Endodermal cell (in vitro differentiated cells): ENCODE results near the gene MUC12. TPM values are rescaled to one million over a fixed set of nuclear protein-coding genes. Genes with fewer than 3 reads are reported as not detected.
A peak's percentile ranks its signal among the peaks of the same experiment; 100 is the strongest.

Source experiments
- DNase-seq: peaks from one replicate; pipeline ENCODE4 v3.0.0-alpha.2; 2017
- H3K27ac ChIP-seq: 2 replicates; pipeline ENCODE4 v1.5.1; 2013; ENCODE audit warnings: mild to moderate bottlenecking, low read depth, low read length, moderate library complexity
- H3K27me3 ChIP-seq: 2 replicates; pipeline ENCODE4 v1.6.1; 2013; ENCODE audit warnings: mild to moderate bottlenecking, low read length, moderate library complexity; ENCODE audit not compliant: insufficient read depth, control insufficient read depth, poor library complexity, severe bottlenecking
- H3K36me3 ChIP-seq: 2 replicates; pipeline ENCODE4 v1.7.0; 2013; ENCODE audit warnings: mild to moderate bottlenecking, low read length, moderate library complexity; ENCODE audit not compliant: control insufficient read depth, insufficient read depth
- H3K4me1 ChIP-seq: one replicate; pipeline ENCODE4 v1.7.0; 2013; ENCODE audit warnings: low read length; ENCODE audit not compliant: control insufficient read depth, insufficient read depth
- H3K4me3 ChIP-seq: 2 replicates; pipeline ENCODE4 v1.5.1; 2013; ENCODE audit warnings: mild to moderate bottlenecking, low read length, moderate library complexity
- H3K9ac ChIP-seq: 2 replicates; pipeline ENCODE4 v1.6.1; 2013; ENCODE audit warnings: mild to moderate bottlenecking, low read length, moderate library complexity; ENCODE audit not compliant: poor library complexity, severe bottlenecking; ENCODE audit errors: extremely low read depth
- H3K9me3 ChIP-seq: 2 replicates; pipeline ENCODE4 v1.6.1; 2013; ENCODE audit warnings: mild to moderate bottlenecking, low read length, moderate library complexity; ENCODE audit not compliant: control insufficient read depth
- H3K27ac Mint-ChIP-seq: 2 replicates; pipeline ENCODE4 v1.8.0; 2020; ENCODE audit warnings: mixed read lengths
- H3K27me3 Mint-ChIP-seq: 2 replicates; pipeline ENCODE4 v1.8.0; 2021; ENCODE audit warnings: mild to moderate bottlenecking, mixed read lengths; ENCODE audit not compliant: insufficient read depth
- H3K36me3 Mint-ChIP-seq: 2 replicates; pipeline ENCODE4 v1.8.0; 2020; ENCODE audit warnings: low read depth, mixed read lengths
- H3K4me1 Mint-ChIP-seq: 2 replicates; pipeline ENCODE4 v1.8.0; 2020; ENCODE audit warnings: mixed read lengths
- H3K4me3 Mint-ChIP-seq: 2 replicates; pipeline ENCODE4 v1.8.0; 2020; ENCODE audit warnings: mild to moderate bottlenecking, moderate library complexity, mixed read lengths
- H3K9me3 Mint-ChIP-seq: 2 replicates; pipeline ENCODE4 v1.8.0; 2020; ENCODE audit warnings: mild to moderate bottlenecking, mixed read lengths
- WGBS, 2 experiments: methylation state at CpG; one replicate each; pipeline versions ENCODE4 v1.1.5 to v1.1.7; 2013; ENCODE audit warnings: missing lambda C conversion rate in 2 of 2, mixed read lengths in 1 of 2; ENCODE audit not compliant: insufficient coverage in 1 of 2, insufficient read length in 1 of 2; 5-methylcytosine and 5-hydroxymethylcytosine counted together
- total RNA-seq, 2 donors: library from RNA; stranded (reverse); fragmentation: NEBNext Ultra II Directional in 1 of 2; extraction: Animal tissue kit (Norgen Biotek cat#: 25700) in 1 of 2; gene quantifications; 2 replicates in 1 of 2; 3 replicates in 1 of 2; pipeline ENCODE4 v1.2.1, GENCODE V29; 2021
- TF ChIP-seq, protein P1 (sequence below): fragments of 200-600 bp; sonication (generic); conservative IDR thresholded peaks from 2 replicates; pipeline ENCODE4 v1.5.0; 2021; ENCODE audit warnings: antibody characterized with exemption, mild to moderate bottlenecking

Gene MUC12
- total RNA-seq, 2 donors from 2014 or later = 2.9 to 3.3 TPM

DNA sequence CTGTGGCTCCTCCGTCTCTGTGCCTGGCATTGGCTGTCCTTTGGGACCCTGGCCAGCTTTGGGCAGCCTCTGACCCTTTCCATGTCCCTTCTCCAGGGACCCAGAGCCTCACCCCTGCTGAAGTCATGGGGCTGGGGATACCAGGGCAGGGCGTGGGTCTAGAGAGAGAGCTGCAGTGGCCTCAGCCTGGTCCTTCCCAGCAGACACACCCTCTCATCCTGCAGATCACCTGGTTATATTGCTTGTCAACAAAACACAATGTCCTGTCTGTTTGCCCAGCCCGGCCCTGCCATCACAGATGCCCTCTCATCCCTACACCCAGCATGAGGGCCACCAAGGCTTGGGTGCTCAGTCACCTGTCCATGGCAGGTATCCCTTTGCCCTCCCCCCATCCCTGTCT is 52.3 kb downstream of the MUC12 start:
- no peaks in the 10 kb centered on the region for H3K9me3 ChIP-seq
- H3K36me3 ChIP-seq = no peaks in the 10 kb centered on the region
- H3K27ac ChIP-seq = no peak overlapping the region
- Mint-ChIP-seq H3K9me3 (no peaks in the 10 kb centered on the region), H3K4me1 (no peaks in the 10 kb centered on the region), H3K36me3 (no peaks in the 10 kb centered on the region), H3K27me3 (peaks cover 11% of the 10 kb centered on the region), H3K4me3 (no peak overlapping the region), H3K27ac (no peak overlapping the region)
- H3K4me1 ChIP-seq = no peaks in the 10 kb centered on the region
- DNase-seq = no peak
- H3K9ac ChIP-seq = no peak overlapping the region
- WGBS, 2 experiments = 80 to 85% methylated on average over 1 to 3 of the region's 3 CpGs
- H3K4me3 ChIP-seq = no peak overlapping the region
- TF ChIP-seq, protein P1, sequence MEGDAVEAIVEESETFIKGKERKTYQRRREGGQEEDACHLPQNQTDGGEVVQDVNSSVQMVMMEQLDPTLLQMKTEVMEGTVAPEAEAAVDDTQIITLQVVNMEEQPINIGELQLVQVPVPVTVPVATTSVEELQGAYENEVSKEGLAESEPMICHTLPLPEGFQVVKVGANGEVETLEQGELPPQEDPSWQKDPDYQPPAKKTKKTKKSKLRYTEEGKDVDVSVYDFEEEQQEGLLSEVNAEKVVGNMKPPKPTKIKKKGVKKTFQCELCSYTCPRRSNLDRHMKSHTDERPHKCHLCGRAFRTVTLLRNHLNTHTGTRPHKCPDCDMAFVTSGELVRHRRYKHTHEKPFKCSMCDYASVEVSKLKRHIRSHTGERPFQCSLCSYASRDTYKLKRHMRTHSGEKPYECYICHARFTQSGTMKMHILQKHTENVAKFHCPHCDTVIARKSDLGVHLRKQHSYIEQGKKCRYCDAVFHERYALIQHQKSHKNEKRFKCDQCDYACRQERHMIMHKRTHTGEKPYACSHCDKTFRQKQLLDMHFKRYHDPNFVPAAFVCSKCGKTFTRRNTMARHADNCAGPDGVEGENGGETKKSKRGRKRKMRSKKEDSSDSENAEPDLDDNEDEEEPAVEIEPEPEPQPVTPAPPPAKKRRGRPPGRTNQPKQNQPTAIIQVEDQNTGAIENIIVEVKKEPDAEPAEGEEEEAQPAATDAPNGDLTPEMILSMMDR = no peak
- H3K27me3 ChIP-seq = no peaks in the 10 kb centered on the region

DNA sequence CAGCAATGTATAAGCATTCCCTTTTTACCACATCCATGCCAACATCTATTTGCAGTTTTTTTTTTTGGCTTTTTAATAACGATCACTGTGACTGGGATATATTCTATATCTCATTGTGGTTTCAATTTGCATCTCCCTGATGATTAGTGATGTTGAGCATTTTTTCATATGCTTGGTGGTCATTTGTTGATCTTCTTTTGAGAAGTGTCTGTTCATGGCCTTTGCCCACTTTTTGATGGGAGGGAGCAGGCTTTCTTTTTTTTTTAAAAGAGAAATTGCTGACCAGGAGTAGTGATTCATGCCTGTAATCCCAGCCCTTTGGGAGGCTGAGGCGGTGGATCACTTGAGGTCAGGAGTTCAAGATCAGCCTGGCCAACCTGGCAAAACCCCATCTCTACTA is 54.5 kb downstream of the MUC12 start:
- Histone ChIP-seq H3K9me3 (no peaks in the 10 kb centered on the region), H3K4me3 (no peak overlapping the region), H3K9ac (no peak overlapping the region), H3K27ac (no peak overlapping the region), H3K36me3 (no peaks in the 10 kb centered on the region), H3K27me3 (no peaks in the 10 kb centered on the region), H3K4me1 (no peaks in the 10 kb centered on the region)
- Mint-ChIP-seq H3K4me1 (no peaks in the 10 kb centered on the region), H3K27me3 (peaks cover 9% of the 10 kb centered on the region), H3K36me3 (no peaks in the 10 kb centered on the region), H3K9me3 (no peaks in the 10 kb centered on the region), H3K4me3 (no peak overlapping the region), H3K27ac (no peak overlapping the region)
- TF ChIP-seq, protein P1 = no peak
- no peak for DNase-seq
- 100% methylated on average over 1 to 2 of the region's 2 CpGs for WGBS, 2 experiments

DNA sequence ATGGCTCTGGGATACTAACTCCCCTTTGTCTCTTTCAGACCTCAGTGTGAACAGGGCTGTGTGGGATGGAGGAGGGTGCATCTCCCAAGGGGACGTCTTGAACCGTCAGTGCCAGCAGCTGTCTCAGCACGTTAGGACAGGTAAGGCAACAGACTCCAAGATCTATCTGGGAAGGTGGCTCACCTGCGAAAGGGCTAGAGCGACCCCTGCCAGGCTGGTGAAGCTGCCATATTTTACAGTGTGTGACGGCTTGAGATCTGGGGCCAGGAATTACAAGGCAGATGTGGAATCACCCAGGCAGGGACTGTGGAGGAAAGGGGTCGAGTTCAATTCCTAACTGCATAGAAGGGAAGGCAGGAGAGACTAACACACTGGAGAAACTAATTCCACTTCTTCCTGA is 61.7 kb downstream of the MUC12 start:
- peak; percentile 85 for DNase-seq
- Histone ChIP-seq H3K27ac (no peak overlapping the region), H3K4me1 (no peaks in the 10 kb centered on the region), H3K9ac (no peak overlapping the region), H3K36me3 (no peaks in the 10 kb centered on the region), H3K4me3 (no peak overlapping the region), H3K9me3 (no peaks in the 10 kb centered on the region), H3K27me3 (peaks cover 27% of the 10 kb centered on the region)
- Mint-ChIP-seq H3K9me3 (no peaks in the 10 kb centered on the region), H3K27me3 (peaks cover 4% of the 10 kb centered on the region), H3K4me1 (no peaks in the 10 kb centered on the region), H3K36me3 (no peaks in the 10 kb centered on the region), H3K27ac (no peak overlapping the region), H3K4me3 (no peak overlapping the region)
- TF ChIP-seq, protein P1 = peak; percentile 69
- WGBS, 2 experiments = 25 to 28% methylated on average over 3 to 7 of the region's 7 CpGs
